Uterus (tissue), 4 donors: ENCODE data around the gene VWCE. TPM values are rescaled to one million over a fixed set of nuclear protein-coding genes. Genes with fewer than 3 reads are reported as not detected.
"Not testable (repeated sequence)": the region's sequence is repeated elsewhere in the genome, so short reads cannot be mapped to it uniquely, and the experiment has no call there.

ENCODE experiments used
- DNase-seq, 2 donors: peaks; one replicate each; pipeline ENCODE4 v3.0.0-alpha.2; 2019 to 2020
- H3K27ac ChIP-seq, 2 donors: fragments of 200-600 bp; sonication (generic); 1 replicate in 1 of 2; 2 replicates in 1 of 2; pipeline ENCODE4 v1.5.1; 2016 to 2018
- H3K27me3 ChIP-seq, 2 donors: fragments of 200-600 bp; sonication (generic); one replicate each; pipeline ENCODE4 v1.5.1; 2018 to 2019; ENCODE audit warnings: control low read depth in 1 of 2
- H3K36me3 ChIP-seq, 2 donors: fragments of 200-600 bp; sonication (generic); one replicate each; pipeline ENCODE4 v1.5.1; 2019; ENCODE audit warnings: control low read depth in 1 of 2
- H3K4me1 ChIP-seq, 2 donors: fragments of 200-600 bp; sonication (generic); one replicate each; pipeline ENCODE4 v1.5.1; 2018 to 2019; ENCODE audit warnings: control low read depth in 1 of 2
- H3K4me3 ChIP-seq, 2 donors: fragments of 200-600 bp; sonication (generic); 1 replicate in 1 of 2; 2 replicates in 1 of 2; pipeline ENCODE4 v1.5.1; 2018 to 2019; ENCODE audit warnings: mild to moderate bottlenecking in 1 of 2
- H3K9me3 ChIP-seq, 2 donors: fragments of 200-600 bp; sonication (generic); one replicate each; pipeline ENCODE4 v1.5.1; 2019; ENCODE audit warnings: control low read depth in 1 of 2
- CTCF ChIP-seq, 4 experiments: fragments of 200-600 bp in 2 of 4; fragments of 450-650 bp in 2 of 4; sonication (generic) in 2 of 4; IDR thresholded peaks; one replicate each; pipeline ENCODE4 v1.5.1; 2016 to 2019; ENCODE audit warnings: antibody characterized with exemption in 4 of 4, mild to moderate bottlenecking in 2 of 4, moderate library complexity in 1 of 4
- POLR2A ChIP-seq, 2 donors: fragments of 450-650 bp; IDR thresholded peaks; one replicate each; pipeline ENCODE4 v1.6.1; 2016; ENCODE audit warnings: antibody characterized with exemption in 2 of 2, mild to moderate bottlenecking in 1 of 2, moderate library complexity in 1 of 2
- intact Hi-C: fragments of 100-400 bp; cut with DNase I; formaldehyde crosslinking; loops from one replicate; pipeline ENCODE4 v1.15.1; 2023; ENCODE audit warnings: low total_unique reads
- total RNA-seq, 4 donors: library from RNA; depleted of rRNA in 3 of 4; stranded (reverse); fragments of >200 nt in 3 of 4; gene quantifications; one replicate each; pipeline versions ENCODE4 v1.1.0 to v1.2.4, GENCODE V29; 2014 to 2023
- donor health status: DM: yes; HTN: yes; CAD: no.

Gene VWCE
- total RNA-seq, 4 donors from 2014 or later, result 0.51 to 6.5 (median 1.2) TPM

DNA sequence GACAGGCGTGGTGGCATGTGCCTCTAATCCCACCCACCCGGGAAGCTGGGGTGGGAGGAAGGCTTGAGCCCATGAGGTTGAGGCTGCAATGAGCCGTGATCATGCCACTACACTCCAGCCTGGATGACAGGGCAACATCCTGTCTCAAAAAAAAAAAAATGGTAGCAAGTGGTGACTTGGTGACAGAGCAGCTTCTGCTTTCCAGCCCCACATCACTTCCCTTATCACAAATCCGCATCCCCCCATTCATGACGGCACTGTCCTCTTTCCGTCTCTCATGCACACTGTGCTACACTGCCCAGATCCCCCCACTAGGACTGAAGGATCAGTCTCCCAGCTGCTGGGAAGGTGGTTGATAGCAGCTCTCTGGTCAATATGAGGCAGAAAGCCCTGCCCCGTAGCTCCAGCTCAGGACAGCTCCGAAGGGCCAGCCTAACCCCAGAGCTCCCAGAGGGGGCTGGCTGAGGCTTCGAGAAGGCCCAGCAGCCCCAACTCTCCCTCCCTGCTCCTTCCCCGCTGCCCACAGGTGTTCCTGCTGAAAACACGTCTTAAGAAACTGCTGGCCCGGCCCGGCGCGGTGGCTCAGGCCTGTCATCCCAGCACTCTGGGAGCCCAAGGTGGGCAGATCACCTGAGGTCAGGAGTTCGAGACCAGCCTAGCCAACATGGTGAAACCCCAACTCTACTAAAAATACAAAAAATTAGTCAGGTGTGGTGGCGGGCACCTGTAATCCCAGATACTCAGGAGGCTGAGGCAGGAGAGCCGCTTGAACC, 38.2 kb downstream of the VWCE start:
- H3K27me3 ChIP-seq, result no peaks in the 10 kb centered on the region
- DNase-seq, result no peak
- TF ChIP-seq CTCF (IDR thresholded peaks at IDR 0.05), result no peak
- no peak for TF ChIP-seq POLR2A (IDR thresholded peaks at IDR 0.05)
- intact Hi-C loops, result no loop called here
- no peaks in the 10 kb centered on the region for H3K4me1 ChIP-seq
- no peaks in the 10 kb centered on the region for H3K9me3 ChIP-seq
- no peaks in the 10 kb centered on the region for H3K36me3 ChIP-seq
- no peak overlapping the region for H3K4me3 ChIP-seq
- no peak overlapping the region for H3K27ac ChIP-seq

DNA sequence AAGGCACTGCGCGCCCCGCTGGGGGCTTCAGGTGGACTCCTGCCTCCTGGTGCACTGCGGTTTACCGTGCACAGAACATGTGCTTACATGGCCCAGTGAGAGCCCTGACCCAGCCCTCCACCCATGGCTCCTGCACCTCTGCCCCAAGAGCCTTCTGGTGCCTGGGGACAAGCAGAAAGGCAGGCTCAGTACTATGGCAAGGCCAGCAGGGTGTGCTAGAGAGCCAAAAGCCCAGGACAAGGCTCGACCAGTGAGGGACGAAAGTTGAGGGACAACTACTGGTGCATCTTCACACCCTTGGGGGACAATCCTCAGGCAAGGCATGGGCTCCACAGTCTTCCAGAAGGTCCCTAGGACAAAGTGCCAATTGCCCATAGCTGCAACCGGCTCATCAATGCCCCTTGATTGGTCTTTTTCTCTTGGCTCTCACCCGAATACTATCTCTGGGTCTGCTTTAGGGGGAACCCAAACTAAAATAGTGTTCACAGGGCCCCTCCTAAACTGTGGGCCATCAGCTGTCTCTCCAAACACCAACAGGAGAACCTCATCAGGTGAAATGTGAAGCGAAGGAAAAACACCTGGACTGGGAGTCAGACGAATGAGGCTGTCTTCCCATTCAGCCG, 40.6 kb downstream of the VWCE start:
- H3K4me3 ChIP-seq, result no peak overlapping the region
- no peaks in the 10 kb centered on the region for H3K27me3 ChIP-seq
- H3K36me3 ChIP-seq, result no peaks in the 10 kb centered on the region
- no peaks in the 10 kb centered on the region for H3K4me1 ChIP-seq
- H3K27ac ChIP-seq, result no peak overlapping the region
- intact Hi-C loops, result no loop called here
- peak; percentile 35 to 71 (median 56) for TF ChIP-seq CTCF (IDR thresholded peaks at IDR 0.05)
- TF ChIP-seq POLR2A (IDR thresholded peaks at IDR 0.05), result no peak
- peak; percentile 34 to 46 for DNase-seq
- no peaks in the 10 kb centered on the region for H3K9me3 ChIP-seq

GRCh38 chr11:61252332-61252731, 42.8 kb downstream of the VWCE start:
- H3K4me3 ChIP-seq, H3K36me3 ChIP-seq, H3K27ac ChIP-seq, H3K4me1 ChIP-seq, H3K9me3 ChIP-seq, H3K27me3 ChIP-seq, DNase-seq, intact Hi-C loops: not testable (repeated sequence)

GRCh38 chr11:61250796-61251765, 44.0 kb downstream of the VWCE start:
- H3K27me3 ChIP-seq, H3K9me3 ChIP-seq, H3K36me3 ChIP-seq, H3K27ac ChIP-seq, intact Hi-C loops, H3K4me1 ChIP-seq, H3K4me3 ChIP-seq: not testable (repeated sequence)
- peak; percentile 49 to 55 for DNase-seq

DNA sequence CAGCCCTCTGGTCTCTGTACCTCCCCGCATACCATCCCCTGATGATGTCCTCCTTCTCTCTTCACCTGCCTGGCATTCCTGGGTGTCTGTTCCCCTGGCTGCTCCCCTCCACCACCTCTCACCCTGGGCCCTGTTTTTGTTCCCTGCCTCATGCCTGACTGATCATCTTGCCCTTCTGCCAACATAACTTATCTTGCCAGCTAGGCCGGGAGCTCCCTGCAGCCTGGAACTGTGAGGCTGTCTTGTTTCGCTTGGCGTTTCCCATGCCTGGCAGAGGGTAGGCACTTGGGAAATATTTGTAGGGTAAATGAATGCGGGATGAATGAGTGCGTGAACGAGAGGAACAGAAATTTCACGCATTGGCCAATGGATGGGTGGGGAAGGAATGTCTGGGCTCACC, 45.9 kb downstream of the VWCE start:
- DNase-seq, H3K36me3 ChIP-seq, H3K27ac ChIP-seq, intact Hi-C loops, H3K4me3 ChIP-seq, H3K4me1 ChIP-seq, H3K9me3 ChIP-seq, H3K27me3 ChIP-seq: not testable (repeated sequence)

DNA sequence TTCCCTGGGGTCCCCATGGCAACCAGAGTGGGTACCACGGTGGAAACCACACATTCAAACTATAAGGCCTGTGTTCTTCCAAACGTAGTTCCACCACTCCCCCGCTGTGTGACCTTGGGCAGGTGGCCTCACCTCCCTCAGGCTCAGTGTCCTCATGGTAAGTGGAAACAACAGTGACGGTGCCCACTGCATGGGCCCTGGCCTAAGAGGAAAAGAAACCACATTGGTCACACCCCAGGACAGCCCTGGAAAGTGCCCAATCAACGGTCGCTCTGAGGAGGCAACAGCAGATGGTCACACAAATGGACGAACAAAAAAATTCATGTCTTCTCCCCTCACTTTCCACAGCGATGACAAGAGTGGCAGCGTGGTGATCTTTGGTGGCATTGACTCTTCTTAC, 47.0 kb downstream of the VWCE start:
- DNase-seq, H3K4me3 ChIP-seq, intact Hi-C loops, H3K27ac ChIP-seq, H3K27me3 ChIP-seq, H3K36me3 ChIP-seq, H3K4me1 ChIP-seq, H3K9me3 ChIP-seq: not testable (repeated sequence)

GRCh38 chr11:61245284-61245964, 49.7 kb downstream of the VWCE start:
- DNase-seq, intact Hi-C loops, H3K4me1 ChIP-seq, H3K27ac ChIP-seq, H3K9me3 ChIP-seq, H3K27me3 ChIP-seq, H3K4me3 ChIP-seq, H3K36me3 ChIP-seq: not testable (repeated sequence)

- H3K4me1 ChIP-seq, DNase-seq, H3K27me3 ChIP-seq, H3K27ac ChIP-seq, H3K4me3 ChIP-seq, intact Hi-C loops, H3K9me3 ChIP-seq, H3K36me3 ChIP-seq: not testable (repeated sequence)
Observed at GRCh38 chr11:61241526-61241925, 53.6 kb downstream of the VWCE start.

- H3K9me3 ChIP-seq, H3K4me3 ChIP-seq, intact Hi-C loops, DNase-seq, H3K27me3 ChIP-seq, H3K27ac ChIP-seq, H3K4me1 ChIP-seq, H3K36me3 ChIP-seq: not testable (repeated sequence)
Observed at GRCh38 chr11:61240875-61241274, 54.2 kb downstream of the VWCE start, which contains the start of gene PGA5. TSS of gene PGA5 (plus strand) at chr11:61241175. CDS start at chr11:61241227, 52 bp downstream.

GRCh38 chr11:61240288-61240687, 54.8 kb downstream of the VWCE start:
- DNase-seq, H3K27ac ChIP-seq, H3K27me3 ChIP-seq, H3K4me1 ChIP-seq, intact Hi-C loops, H3K9me3 ChIP-seq, H3K36me3 ChIP-seq, H3K4me3 ChIP-seq: not testable (repeated sequence)
